Activated CD8-positive, alpha-beta T cell treated with anti-CD3 and anti-CD28 coated beads for 36 hours (primary cell): ENCODE measurements around the gene DDR1. TPM values are rescaled to one million over a fixed set of nuclear protein-coding genes. Genes with fewer than 3 reads are reported as not detected.

Source experiments
- ATAC-seq: fragments of 200-7000 bp; cut with Tn5 transposase; one replicate; pipeline ENCODE4 v1.10.0; 2021; ENCODE audit warnings: mild to moderate bottlenecking, moderate library complexity
- CTCF ChIA-PET: fragments of 350-600 bp; sonication (Branson Sonifier 250); formaldehyde crosslinking; loops from one replicate; lab custom pipeline; 2021; ENCODE audit warnings: antibody characterized with exemption; lab: Charles Lee
- POLR2A ChIA-PET: fragments of 350-600 bp; sonication (Branson Sonifier 250); formaldehyde crosslinking; loops from one replicate; lab custom pipeline; 2021; ENCODE audit warnings: antibody characterized with exemption; lab: Charles Lee
- DNase-seq: peaks from one replicate; pipeline ENCODE4 v3.0.0-alpha.2; 2020
- H3K27ac Mint-ChIP-seq: one replicate; pipeline ENCODE4 v1.8.0; 2021; ENCODE audit warnings: mild to moderate bottlenecking, mixed read lengths
- H3K27me3 Mint-ChIP-seq: one replicate; pipeline ENCODE4 v1.8.0; 2021; ENCODE audit warnings: mixed read lengths
- H3K36me3 Mint-ChIP-seq: one replicate; pipeline ENCODE4 v1.8.0; 2021; ENCODE audit warnings: low read depth, mixed read lengths
- H3K4me1 Mint-ChIP-seq: one replicate; pipeline ENCODE4 v1.8.0; 2021; ENCODE audit warnings: low read depth, mixed read lengths
- H3K4me3 Mint-ChIP-seq: one replicate; pipeline ENCODE4 v1.8.0; 2021; ENCODE audit warnings: mild to moderate bottlenecking, moderate library complexity, mixed read lengths
- H3K9me3 Mint-ChIP-seq: one replicate; pipeline ENCODE4 v1.8.0; 2021; ENCODE audit warnings: mixed read lengths
- CTCF ChIP-seq: fragments of 200-600 bp; IDR thresholded peaks from one replicate; pipeline ENCODE4 v1.8.0; 2022; ENCODE audit warnings: antibody characterized with exemption, mild to moderate bottlenecking
- intact Hi-C: fragments of 100-400 bp; cut with micrococcal nuclease; formaldehyde crosslinking; loops from one replicate; pipeline ENCODE4 v1.10.0; 2022
- total RNA-seq, 2 experiments: library from RNA; stranded (reverse); gene quantifications; one replicate each; pipeline ENCODE4 v1.2.3, GENCODE V29; 2021

Gene DDR1
- total RNA-seq: 10 to 100 TPM; 14.4 to 14.5 TPM

DNA sequence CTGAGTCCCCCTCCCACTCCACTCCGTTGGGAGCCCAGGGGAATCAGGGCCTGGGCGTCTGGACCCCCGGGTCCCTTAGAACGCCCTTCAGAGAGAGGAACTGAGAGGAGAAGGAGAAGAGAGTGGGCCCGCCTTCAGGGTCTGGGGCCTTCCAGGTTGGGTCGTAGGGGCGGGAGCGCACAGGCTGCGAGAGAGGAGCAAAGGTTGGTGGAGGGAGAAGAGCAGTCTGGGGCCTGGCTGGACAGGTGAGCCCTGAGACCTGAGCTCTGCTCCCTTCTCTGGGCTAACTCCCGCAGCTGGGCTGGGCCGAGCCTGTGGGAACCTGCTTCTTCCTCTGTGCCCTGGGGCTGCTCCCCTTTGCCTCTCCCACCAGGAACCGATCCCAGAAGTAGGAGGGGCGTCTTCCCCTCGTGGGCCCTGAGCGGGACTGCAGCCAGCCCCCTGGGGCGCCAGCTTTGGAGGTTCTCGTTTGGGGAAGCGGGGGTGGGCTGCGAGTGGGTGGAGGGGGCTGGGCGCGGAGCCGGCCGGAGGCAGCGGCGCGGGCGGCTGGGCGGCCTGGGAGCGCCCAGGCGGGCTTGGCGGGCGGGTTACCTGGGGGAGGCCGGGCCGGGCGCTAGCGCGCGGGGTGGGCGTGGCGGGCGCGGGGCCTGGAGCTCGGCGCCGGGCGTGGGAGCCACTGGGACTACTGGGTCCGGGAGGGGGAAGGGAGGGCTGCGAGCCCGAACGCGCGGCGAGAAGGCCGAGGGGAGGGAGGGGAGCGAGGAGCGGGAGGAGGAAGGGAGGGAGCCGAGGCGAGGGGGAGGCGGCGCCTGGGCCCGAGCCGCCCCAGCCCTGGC is at the start of gene DDR1:
TSS of gene DDR1 (plus strand) at position 835 of the 836 bp plus-strand sequence. CDS start 4,211 bp downstream, outside the sequence.
- Mint-ChIP-seq H3K9me3 (no peaks in the 10 kb centered on the region), H3K4me1 (peaks cover 27% of the 10 kb centered on the region), H3K27me3 (no peaks in the 10 kb centered on the region), H3K4me3 (peak within 1 kb of the TSS; percentile 65), H3K27ac (peak within 1 kb of the TSS; percentile 50), H3K36me3 (no peaks in the 10 kb centered on the region)
- peak; percentile 48 for DNase-seq
- intact Hi-C loops: no loop called here
- ChIA-PET POLR2A (interaction anchor here (0.6 to 2.5 kb wide), 15 partner anchors 12 to 205 kb away, joined by 3 to 8 read pairs (median 3); partner anchors contain the start of gene VARS2), CTCF (interaction anchor here (0.9 to 10.4 kb wide), 9 partner anchors 8 to 205 kb away, joined by 3 to 82 read pairs (median 4); partner anchors contain the start of gene IER3)
- no peak for TF ChIP-seq CTCF
- peak; percentile 70 for ATAC-seq

DNA sequence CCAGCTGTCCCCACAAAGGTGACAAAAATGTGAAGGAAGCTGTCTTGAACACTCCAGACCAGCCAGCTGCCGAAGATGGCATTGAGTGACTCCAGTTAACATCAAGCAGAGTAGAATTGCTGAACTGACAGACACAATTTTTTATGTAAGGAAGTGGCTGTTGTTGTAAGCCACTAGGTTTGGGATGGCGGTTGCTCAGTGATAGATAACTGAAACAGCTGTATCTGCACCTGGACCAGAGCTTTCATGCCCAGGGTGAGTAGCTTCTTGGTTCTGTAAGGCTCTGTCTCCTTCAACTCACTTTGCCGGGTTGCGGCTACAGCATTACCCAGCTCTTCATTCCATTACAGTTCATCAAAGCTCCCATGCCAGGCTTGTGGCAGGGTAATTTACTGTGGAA is 49.7 kb upstream of the DDR1 start:
- ATAC-seq (peak; percentile 24), DNase-seq (no peak)
- no peaks in the 10 kb centered on the region for H3K27me3 Mint-ChIP-seq
- intact Hi-C loops: no loop called here
- H3K27ac Mint-ChIP-seq: peak overlapping the region; percentile 62
- H3K4me3 Mint-ChIP-seq: no peak overlapping the region
- no peak for TF ChIP-seq CTCF
- ChIA-PET POLR2A (interaction anchor here (1.0 to 1.2 kb wide), 2 partner anchors 8 to 97 kb away, joined by 3 read pairs; no protein-coding TSS in a partner anchor), CTCF (interaction anchor here (1.2 to 7.7 kb wide), 6 partner anchors 9 to 253 kb away, joined by 4 to 49 read pairs (median 12); partner anchors contain the start of gene VARS2)
- H3K36me3 Mint-ChIP-seq: peaks cover 12% of the 10 kb centered on the region
- peaks cover 33% of the 10 kb centered on the region for H3K4me1 Mint-ChIP-seq
- no peaks in the 10 kb centered on the region for H3K9me3 Mint-ChIP-seq

DNA sequence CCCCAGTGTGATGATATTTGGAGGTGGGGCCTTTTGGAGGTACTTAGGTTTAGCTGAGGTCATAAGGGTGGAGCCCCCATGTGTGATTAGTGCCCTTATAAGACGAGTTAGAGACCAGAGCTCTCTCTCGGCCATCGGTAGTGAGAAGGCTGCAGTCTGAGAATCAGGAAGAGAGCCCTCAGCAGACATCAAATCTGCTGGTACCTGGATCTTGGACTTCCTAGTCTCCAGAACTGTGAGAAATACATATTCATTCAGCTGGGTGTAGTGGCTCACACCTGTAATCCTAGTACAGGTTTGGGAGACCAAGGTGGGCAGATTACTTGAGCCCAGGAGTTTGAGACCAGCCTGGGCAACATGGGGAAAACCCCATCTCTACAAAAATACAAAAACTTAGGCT is 48.7 kb upstream of the DDR1 start:
- H3K9me3 Mint-ChIP-seq: no peaks in the 10 kb centered on the region
- peaks cover 27% of the 10 kb centered on the region for H3K4me1 Mint-ChIP-seq
- ATAC-seq (no peak), DNase-seq (no peak)
- no peaks in the 10 kb centered on the region for H3K27me3 Mint-ChIP-seq
- TF ChIP-seq CTCF: no peak
- CTCF ChIA-PET: interaction anchor here (2.1 to 7.7 kb wide), 2 partner anchors 8 to 15 kb away, joined by 7 to 49 read pairs; no protein-coding TSS in a partner anchor
- POLR2A ChIA-PET: interaction anchor here (0.7 kb wide), 1 partner anchor 9 kb away, joined by 3 read pairs; no protein-coding TSS in a partner anchor
- peaks cover 5% of the 10 kb centered on the region for H3K36me3 Mint-ChIP-seq
- H3K4me3 Mint-ChIP-seq: no peak overlapping the region
- H3K27ac Mint-ChIP-seq: no peak overlapping the region
- intact Hi-C loops: no loop called here

GRCh38 chr6:30836431-30836866 is 47.9 kb upstream of the DDR1 start:
- ChIA-PET CTCF (interaction anchor here (3.7 kb wide), 1 partner anchor 7 kb away, joined by 14 read pairs; no protein-coding TSS in a partner anchor), POLR2A (interaction anchor here (0.7 kb wide), 1 partner anchor 8 kb away, joined by 3 read pairs; no protein-coding TSS in a partner anchor)
- no peak overlapping the region for H3K27ac Mint-ChIP-seq
- no peak for TF ChIP-seq CTCF
- no peak for ATAC-seq
- H3K9me3 Mint-ChIP-seq: no peaks in the 10 kb centered on the region
- peaks cover under 1% of the 10 kb centered on the region for H3K36me3 Mint-ChIP-seq
- H3K4me1 Mint-ChIP-seq: peaks cover 23% of the 10 kb centered on the region
- no peaks in the 10 kb centered on the region for H3K27me3 Mint-ChIP-seq
- intact Hi-C loops: no loop called here
- DNase-seq: no peak
- no peak overlapping the region for H3K4me3 Mint-ChIP-seq
